Measurements from ENCODE around the gene CIPC.

Gene CIPC

DNA sequence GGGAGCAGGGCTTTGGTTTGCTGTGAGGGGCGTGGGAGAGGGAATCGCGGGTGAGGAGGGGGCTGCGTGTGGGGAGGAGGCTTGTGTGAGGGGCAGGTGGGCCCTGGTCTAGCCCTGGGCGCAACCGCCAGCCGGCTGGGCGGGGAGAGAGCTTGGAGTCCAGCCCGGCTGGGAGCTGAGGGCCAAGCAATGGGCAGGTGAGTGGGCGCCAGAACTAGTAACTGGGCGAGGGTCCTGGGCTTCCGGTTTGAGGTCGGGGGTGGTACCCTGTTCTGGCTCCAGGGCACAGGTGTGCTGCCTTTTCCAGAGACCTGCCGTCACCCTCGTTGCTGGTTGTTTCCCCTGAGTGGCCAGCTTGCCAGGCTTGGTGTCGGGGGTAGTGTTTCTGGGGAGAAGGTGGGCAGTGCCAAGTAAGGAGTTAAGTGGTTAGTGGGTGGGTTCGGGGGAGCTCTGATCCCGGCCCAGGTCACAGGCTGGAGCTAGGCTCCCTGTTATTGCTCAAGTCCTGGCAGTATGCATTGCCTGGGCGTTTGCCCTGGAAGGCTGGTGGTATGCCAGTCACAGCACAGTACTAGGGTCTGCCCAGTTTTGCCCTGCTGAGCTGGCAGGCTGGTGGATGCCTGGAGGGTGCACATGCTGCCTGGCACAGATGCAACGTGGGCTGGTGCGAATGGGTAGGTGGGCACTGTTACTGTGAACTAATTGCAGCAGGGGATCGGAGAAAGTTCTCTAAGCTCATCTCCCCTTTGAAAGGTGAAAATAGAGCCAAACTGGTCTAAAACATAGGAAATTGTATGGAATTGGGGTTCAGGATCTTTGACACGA lies 683 bp downstream of the CIPC start:
- no CpG with 5 or more reads among the region's 23 CpGs for WGBS, 2 donors (ENCODE audit: extremely low coverage in 2 of 2, insufficient read length in 2 of 2, insufficient replicate concordance in 1 of 2)
- H2AFZ ChIP-seq (ENCODE audit: low read length): peak overlapping the region; percentile 89
- H2AK5ac ChIP-seq (ENCODE audit: low read depth, low read length): peak overlapping the region; percentile 99
- peaks cover 9% of the 10 kb centered on the region for H3K79me1 ChIP-seq (ENCODE audit: low read depth, low read length)
- H3K14ac ChIP-seq (ENCODE audit: low read length): peak overlapping the region; percentile 99
- peak overlapping the region; percentile 97 for H4K8ac ChIP-seq (ENCODE audit: low read depth, low read length)
- H2BK12ac ChIP-seq (ENCODE audit: low read length): peak overlapping the region; percentile 63
- H3K9me3 ChIP-seq (replicated peaks in 1 of 2; ENCODE audit: control insufficient read depth in 2 of 2, insufficient read depth in 1 of 2, low read depth in 1 of 2, low read length in 2 of 2): peaks cover 0 to 2% of the 10 kb centered on the region in 2 donors
- peak overlapping the region; percentile 90 for H3K4ac ChIP-seq (ENCODE audit: low read length)
- peak overlapping the region; percentile 92 for H2BK120ac ChIP-seq (ENCODE audit: low read depth, low read length)
- peak overlapping the region; percentile 94 for H3K4me2 ChIP-seq (ENCODE audit: insufficient read depth, low read length, poor library complexity, severe bottlenecking)
- H3K23ac ChIP-seq (ENCODE audit: low read depth, low read length, poor library complexity): peak overlapping the region; percentile 94
- H3K27ac ChIP-seq (replicated peaks; ENCODE audit: low read length): peak overlapping the region; percentile 77
- peak overlapping the region; percentile 81 to 95 for H3K4me3 ChIP-seq (ENCODE audit: low read length in 2 of 2)
- H3K4me1 ChIP-seq (ENCODE audit: control insufficient read depth in 2 of 2, insufficient read depth in 1 of 2, low read depth in 1 of 2, low read length in 2 of 2): peaks cover 10 to 14% of the 10 kb centered on the region in 2 donors
- no peaks in the 10 kb centered on the region for H3K36me3 ChIP-seq (replicated peaks in 1 of 2; ENCODE audit: control insufficient read depth in 2 of 2, insufficient read depth in 2 of 2, low read length in 2 of 2)
- peak overlapping the region; percentile 100 for H3K9ac ChIP-seq (ENCODE audit: low read depth, low read length, poor library complexity)
- peak overlapping the region; percentile 96 for H2BK5ac ChIP-seq (ENCODE audit: low read length)
- H4K91ac ChIP-seq (ENCODE audit: low read depth, low read length, poor library complexity): peak overlapping the region; percentile 96
- H3K27me3 ChIP-seq (ENCODE audit: control insufficient read depth in 3 of 3, insufficient read depth in 3 of 3, low read depth in 1 of 3, low read length in 3 of 3): no peaks in the 10 kb centered on the region
- peak overlapping the region; percentile 99 for H3K18ac ChIP-seq (ENCODE audit: low read length)
- H2BK15ac ChIP-seq (ENCODE audit: low read length): peak overlapping the region; percentile 100
- DNase-seq (ENCODE audit: low spot score): no peak

DNA sequence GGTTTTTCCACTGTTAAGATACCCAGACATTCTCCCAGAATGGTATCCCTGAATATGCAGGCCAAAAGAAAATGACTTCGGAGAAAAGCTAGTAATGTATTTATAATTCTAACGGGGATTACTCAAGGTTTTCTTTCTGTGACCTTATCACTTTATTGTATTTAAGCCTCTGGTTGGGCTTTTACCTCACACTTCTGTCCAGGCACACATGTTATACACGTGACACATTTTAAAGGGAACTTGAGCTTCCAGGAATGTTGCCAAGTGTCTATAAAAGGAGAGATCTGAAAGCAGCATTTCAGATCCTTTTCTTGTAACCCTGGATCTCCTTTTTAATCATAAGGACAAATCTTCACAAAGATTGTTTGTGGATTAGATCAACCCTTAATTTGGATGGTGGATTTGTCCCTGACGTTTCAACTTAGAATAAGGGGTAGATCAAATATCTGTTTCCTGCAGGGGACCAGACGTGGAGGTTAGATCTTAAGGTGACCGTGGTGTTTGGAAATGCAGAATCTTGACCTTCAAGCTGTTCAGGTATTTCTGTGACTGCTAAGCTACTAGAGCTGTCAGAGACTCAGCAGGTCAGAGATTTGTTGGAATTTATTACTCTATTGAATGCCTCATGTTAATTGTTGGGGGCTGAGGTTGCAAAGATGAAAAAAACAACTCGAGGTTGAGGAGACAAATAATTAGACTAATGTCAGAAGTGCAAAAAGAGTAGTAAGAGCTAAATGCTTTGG lies 1.5 kb downstream of the CIPC start:
- Histone ChIP-seq H3K9ac (ENCODE audit: low read depth, low read length, poor library complexity) (no peak overlapping the region), H2BK120ac (ENCODE audit: low read depth, low read length) (no peak overlapping the region), H3K18ac (ENCODE audit: low read length) (no peak overlapping the region), H3K27me3 (ENCODE audit: control insufficient read depth in 3 of 3, insufficient read depth in 3 of 3, low read depth in 1 of 3, low read length in 3 of 3) (no peaks in the 10 kb centered on the region), H3K4me2 (ENCODE audit: insufficient read depth, low read length, poor library complexity, severe bottlenecking) (no peak overlapping the region), H3K4ac (ENCODE audit: low read length) (no peak overlapping the region), H3K23ac (ENCODE audit: low read depth, low read length, poor library complexity) (no peak overlapping the region), H3K14ac (ENCODE audit: low read length) (no peak overlapping the region), H3K36me3 (replicated peaks in 1 of 2; ENCODE audit: control insufficient read depth in 2 of 2, insufficient read depth in 2 of 2, low read length in 2 of 2) (no peaks in the 10 kb centered on the region), H3K27ac (replicated peaks; ENCODE audit: low read length) (no peak overlapping the region), H3K4me3 (ENCODE audit: low read length in 2 of 2) (peak overlapping the region in 1 of 2 donors; percentile 81), H2BK12ac (ENCODE audit: low read length) (no peak overlapping the region), H2BK15ac (ENCODE audit: low read length) (no peak overlapping the region), H4K91ac (ENCODE audit: low read depth, low read length, poor library complexity) (no peak overlapping the region), H2AFZ (ENCODE audit: low read length) (no peak overlapping the region), H4K8ac (ENCODE audit: low read depth, low read length) (no peak overlapping the region), H3K4me1 (ENCODE audit: control insufficient read depth in 2 of 2, insufficient read depth in 1 of 2, low read depth in 1 of 2, low read length in 2 of 2) (peaks cover 13 to 22% of the 10 kb centered on the region in 2 donors), H2BK5ac (ENCODE audit: low read length) (no peak overlapping the region), H2AK5ac (ENCODE audit: low read depth, low read length) (no peak overlapping the region), H3K79me1 (ENCODE audit: low read depth, low read length) (peaks cover 9% of the 10 kb centered on the region), H3K9me3 (replicated peaks in 1 of 2; ENCODE audit: control insufficient read depth in 2 of 2, insufficient read depth in 1 of 2, low read depth in 1 of 2, low read length in 2 of 2) (peaks cover 0 to 2% of the 10 kb centered on the region in 2 donors)
- no peak for DNase-seq (ENCODE audit: low spot score)
- WGBS, 2 donors (ENCODE audit: extremely low coverage in 2 of 2, insufficient read length in 2 of 2, insufficient replicate concordance in 1 of 2): no CpG with 5 or more reads among the region's 7 CpGs

DNA sequence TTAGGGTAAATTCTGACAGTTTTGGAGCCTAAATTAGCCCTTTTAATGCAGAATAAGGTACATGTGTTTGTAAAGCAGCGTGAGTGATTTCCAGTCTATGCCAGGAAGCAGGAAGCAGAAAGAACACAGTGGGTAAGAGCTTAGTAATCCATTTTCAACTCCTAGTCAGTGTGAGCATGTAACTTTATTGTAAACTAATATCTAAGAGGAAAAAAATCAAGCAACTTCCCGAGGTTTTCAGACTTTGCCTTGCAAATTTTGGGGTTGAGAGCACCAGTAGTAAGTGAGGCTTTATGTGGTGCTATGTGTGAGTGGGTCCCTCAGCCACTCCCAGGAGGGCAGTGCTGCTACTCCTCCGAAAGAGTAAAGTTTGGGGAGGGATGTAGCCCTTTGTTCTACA lies 2.9 kb downstream of the CIPC start:
- Histone ChIP-seq H3K9ac (ENCODE audit: low read depth, low read length, poor library complexity) (no peak overlapping the region), H2AFZ (ENCODE audit: low read length) (no peak overlapping the region), H2AK5ac (ENCODE audit: low read depth, low read length) (no peak overlapping the region), H2BK120ac (ENCODE audit: low read depth, low read length) (no peak overlapping the region), H3K4ac (ENCODE audit: low read length) (no peak overlapping the region), H3K18ac (ENCODE audit: low read length) (no peak overlapping the region), H3K36me3 (replicated peaks in 1 of 2; ENCODE audit: control insufficient read depth in 2 of 2, insufficient read depth in 2 of 2, low read length in 2 of 2) (peaks cover 0 to 3% of the 10 kb centered on the region in 2 donors), H4K91ac (ENCODE audit: low read depth, low read length, poor library complexity) (no peak overlapping the region), H3K27me3 (ENCODE audit: control insufficient read depth in 3 of 3, insufficient read depth in 3 of 3, low read depth in 1 of 3, low read length in 3 of 3) (no peaks in the 10 kb centered on the region), H3K27ac (replicated peaks; ENCODE audit: low read length) (no peak overlapping the region), H4K8ac (ENCODE audit: low read depth, low read length) (no peak overlapping the region), H3K4me1 (ENCODE audit: control insufficient read depth in 2 of 2, insufficient read depth in 1 of 2, low read depth in 1 of 2, low read length in 2 of 2) (peaks cover 15 to 35% of the 10 kb centered on the region in 2 donors), H2BK12ac (ENCODE audit: low read length) (no peak overlapping the region), H3K79me1 (ENCODE audit: low read depth, low read length) (peaks cover 9% of the 10 kb centered on the region), H3K4me2 (ENCODE audit: insufficient read depth, low read length, poor library complexity, severe bottlenecking) (no peak overlapping the region), H3K4me3 (ENCODE audit: low read length in 2 of 2) (no peak overlapping the region), H3K14ac (ENCODE audit: low read length) (no peak overlapping the region), H2BK5ac (ENCODE audit: low read length) (no peak overlapping the region), H3K23ac (ENCODE audit: low read depth, low read length, poor library complexity) (no peak overlapping the region), H2BK15ac (ENCODE audit: low read length) (no peak overlapping the region), H3K9me3 (replicated peaks in 1 of 2; ENCODE audit: control insufficient read depth in 2 of 2, insufficient read depth in 1 of 2, low read depth in 1 of 2, low read length in 2 of 2) (peaks cover 0 to 2% of the 10 kb centered on the region in 2 donors)
- DNase-seq (ENCODE audit: low spot score): no peak
- WGBS, 2 donors (ENCODE audit: extremely low coverage in 2 of 2, insufficient read length in 2 of 2, insufficient replicate concordance in 1 of 2): no CpG with 5 or more reads among the region's 3 CpGs

DNA sequence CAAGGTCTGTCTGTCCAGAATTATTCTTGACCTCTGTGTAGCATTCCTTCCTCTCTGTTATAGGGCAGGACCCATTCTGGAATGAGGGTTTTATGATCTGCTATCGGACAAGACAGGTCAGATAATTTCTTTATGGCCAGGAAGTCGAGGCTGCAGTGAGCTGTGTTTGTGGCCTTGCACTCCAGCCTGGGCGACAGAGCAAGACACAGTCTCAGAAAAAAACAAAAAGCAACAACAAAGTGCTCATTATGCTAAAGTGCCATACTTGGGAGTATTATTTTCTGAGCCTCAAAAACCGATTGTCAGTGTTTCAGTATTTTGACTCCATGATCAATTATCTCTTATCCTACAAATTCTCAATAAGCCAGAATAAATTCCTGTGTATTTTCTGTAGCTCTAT lies 4.1 kb downstream of the CIPC start:
- Histone ChIP-seq H4K91ac (ENCODE audit: low read depth, low read length, poor library complexity) (no peak overlapping the region), H3K36me3 (replicated peaks in 1 of 2; ENCODE audit: control insufficient read depth in 2 of 2, insufficient read depth in 2 of 2, low read length in 2 of 2) (peaks cover 0 to 15% of the 10 kb centered on the region in 2 donors), H3K4me2 (ENCODE audit: insufficient read depth, low read length, poor library complexity, severe bottlenecking) (no peak overlapping the region), H2BK5ac (ENCODE audit: low read length) (no peak overlapping the region), H2AFZ (ENCODE audit: low read length) (no peak overlapping the region), H3K4me1 (ENCODE audit: control insufficient read depth in 2 of 2, insufficient read depth in 1 of 2, low read depth in 1 of 2, low read length in 2 of 2) (peaks cover 11 to 39% of the 10 kb centered on the region in 2 donors), H2BK12ac (ENCODE audit: low read length) (no peak overlapping the region), H3K27ac (replicated peaks; ENCODE audit: low read length) (no peak overlapping the region), H3K4ac (ENCODE audit: low read length) (no peak overlapping the region), H3K9ac (ENCODE audit: low read depth, low read length, poor library complexity) (no peak overlapping the region), H3K9me3 (replicated peaks in 1 of 2; ENCODE audit: control insufficient read depth in 2 of 2, insufficient read depth in 1 of 2, low read depth in 1 of 2, low read length in 2 of 2) (peaks cover 0 to 2% of the 10 kb centered on the region in 2 donors), H2BK120ac (ENCODE audit: low read depth, low read length) (no peak overlapping the region), H4K8ac (ENCODE audit: low read depth, low read length) (no peak overlapping the region), H3K23ac (ENCODE audit: low read depth, low read length, poor library complexity) (no peak overlapping the region), H3K18ac (ENCODE audit: low read length) (no peak overlapping the region), H3K79me1 (ENCODE audit: low read depth, low read length) (peaks cover 9% of the 10 kb centered on the region), H2BK15ac (ENCODE audit: low read length) (no peak overlapping the region), H2AK5ac (ENCODE audit: low read depth, low read length) (no peak overlapping the region), H3K4me3 (ENCODE audit: low read length in 2 of 2) (no peak overlapping the region), H3K14ac (ENCODE audit: low read length) (no peak overlapping the region), H3K27me3 (ENCODE audit: control insufficient read depth in 3 of 3, insufficient read depth in 3 of 3, low read depth in 1 of 3, low read length in 3 of 3) (no peaks in the 10 kb centered on the region)
- whole genome bisulfite sequencing, 2 donors (ENCODE audit: extremely low coverage in 2 of 2, insufficient read length in 2 of 2, insufficient replicate concordance in 1 of 2): no CpG with 5 or more reads among the region's 4 CpGs
- no peak for DNase-seq (ENCODE audit: low spot score)
